IPS-18c (cell line): ENCODE measurements around the gene DLG2.
"Not testable (repeated sequence)": the region's sequence is repeated elsewhere in the genome, so short reads cannot be mapped to it uniquely, and the experiment has no call there.

Experiments used
- H3K4me3 ChIP-seq: 2 replicates; pipeline ENCODE4 v1.7.0; 2013; ENCODE audit warnings: low read depth, mild to moderate bottlenecking, low read length, moderate library complexity; ENCODE audit not compliant: insufficient read depth
- H3K9me3 ChIP-seq: one replicate; pipeline ENCODE4 v1.6.1; 2013; ENCODE audit warnings: mild to moderate bottlenecking, low read length, moderate library complexity; ENCODE audit not compliant: control insufficient read depth, insufficient read depth

DLG2 gene

DNA sequence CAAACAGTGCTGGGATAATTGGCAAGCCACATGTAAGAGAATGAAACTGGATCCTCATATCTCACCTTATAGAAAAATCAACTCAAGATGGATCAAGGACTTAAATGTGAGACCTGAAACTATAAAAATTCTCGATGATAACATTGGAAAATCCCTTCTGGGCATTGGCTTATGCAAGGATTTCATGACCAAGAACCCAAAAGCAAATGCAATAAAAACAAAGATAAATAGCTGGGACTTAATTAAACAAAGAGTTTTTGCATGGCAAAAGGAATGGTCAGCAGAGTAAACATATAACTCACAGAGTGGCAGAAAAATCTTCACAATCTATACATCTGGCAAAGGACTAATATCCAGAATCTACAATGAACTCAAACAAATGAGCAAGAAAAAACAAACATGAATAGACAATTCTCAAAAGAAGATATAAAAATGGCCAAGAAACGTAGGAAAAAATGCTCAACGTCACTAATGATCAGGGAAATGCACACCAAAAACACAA is 639.4 kb downstream of the DLG2 start:
- H3K9me3 ChIP-seq, H3K4me3 ChIP-seq: not testable (repeated sequence)

DNA sequence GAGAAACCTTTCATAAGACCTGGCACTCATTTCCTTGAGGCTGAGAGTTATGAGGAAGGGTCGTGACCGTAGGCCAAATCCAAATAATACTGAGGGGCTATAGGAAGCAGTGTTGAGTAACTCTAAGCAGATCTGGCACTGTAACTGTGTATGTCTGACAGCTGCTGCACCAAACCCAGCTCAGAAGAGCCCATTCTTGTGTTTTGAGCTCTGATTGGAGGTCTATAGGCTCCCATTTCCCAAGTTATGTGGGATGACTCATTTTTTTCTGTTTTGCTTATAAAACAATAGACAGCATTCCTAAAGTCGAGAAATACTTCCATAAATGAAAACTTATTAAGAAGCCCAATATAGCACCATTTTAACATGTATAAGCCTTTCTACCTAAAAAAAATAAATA is 645.8 kb downstream of the DLG2 start:
- H3K9me3 ChIP-seq: no peaks in the 10 kb centered on the region
- no peak overlapping the region for H3K4me3 ChIP-seq

DNA sequence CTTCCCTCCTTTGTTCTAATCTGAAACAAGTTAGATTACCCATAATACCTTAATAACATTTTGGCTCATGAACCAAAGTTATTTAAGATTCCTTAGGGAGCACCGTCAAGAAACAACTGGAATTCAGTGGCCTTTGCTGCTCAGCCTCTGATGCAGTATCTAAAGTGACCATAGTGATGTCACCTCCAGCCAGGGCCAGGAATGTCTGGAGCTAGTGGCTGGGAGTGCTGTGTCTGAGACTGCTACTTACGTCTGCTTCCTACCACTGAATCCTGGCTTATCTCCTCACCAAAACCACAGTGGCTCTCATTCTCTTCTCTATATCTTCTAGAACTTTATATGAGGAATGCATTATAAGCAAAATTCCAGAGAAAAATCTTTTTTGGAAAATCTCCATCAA is 658.0 kb downstream of the DLG2 start:
- no peak overlapping the region for H3K4me3 ChIP-seq
- no peaks in the 10 kb centered on the region for H3K9me3 ChIP-seq

DNA sequence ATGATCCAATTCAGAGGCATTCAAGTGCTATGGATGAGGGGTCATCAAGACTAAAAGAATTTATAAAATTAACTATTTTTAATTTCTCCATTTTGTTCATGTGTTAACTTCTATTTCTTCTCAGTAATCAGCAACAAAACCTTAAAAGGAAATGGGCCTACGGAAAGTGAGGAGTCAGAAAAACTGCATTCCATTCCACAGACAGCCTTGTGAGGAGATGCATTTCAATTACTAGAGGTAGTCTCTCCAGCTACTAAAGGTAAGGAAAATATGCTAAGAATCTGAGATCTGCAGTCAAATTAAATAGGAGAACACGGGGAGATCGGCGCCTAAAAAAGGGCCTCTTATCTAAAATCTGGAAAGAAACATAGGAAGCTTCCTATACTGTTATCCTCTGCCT is 661.7 kb downstream of the DLG2 start:
- no peak overlapping the region for H3K4me3 ChIP-seq
- H3K9me3 ChIP-seq: no peaks in the 10 kb centered on the region

GRCh38 chr11:84963240-84963639 is 663.9 kb downstream of the DLG2 start:
- Histone ChIP-seq H3K4me3 (no peak overlapping the region), H3K9me3 (no peaks in the 10 kb centered on the region)

- H3K9me3 ChIP-seq: no peaks in the 10 kb centered on the region
- no peak overlapping the region for H3K4me3 ChIP-seq
These were observed 665.1 kb downstream of the DLG2 start for GRCh38 chr11:84962018-84962417.

DNA sequence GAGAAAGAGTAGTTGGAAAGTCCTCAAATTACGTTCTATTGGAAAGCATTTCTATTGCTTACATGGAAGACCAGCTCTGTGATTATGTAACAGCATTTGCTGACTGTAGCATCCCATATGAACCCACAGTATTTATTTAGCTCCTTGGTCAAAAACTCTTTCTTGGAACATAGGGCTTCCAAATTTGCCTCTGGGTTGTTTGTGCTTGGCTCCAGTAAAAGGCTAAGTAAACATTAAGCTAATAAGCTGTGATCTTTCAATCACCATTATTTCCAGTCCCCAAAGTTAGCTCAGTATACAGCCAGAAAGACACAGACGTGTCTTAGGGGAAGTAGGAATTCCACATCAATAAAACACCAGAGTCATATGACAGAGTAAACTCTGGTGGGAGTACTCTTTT is 668.8 kb downstream of the DLG2 start:
- no peaks in the 10 kb centered on the region for H3K9me3 ChIP-seq

GRCh38 chr11:84950569-84951270 is 676.4 kb downstream of the DLG2 start:
- Histone ChIP-seq H3K9me3 (no peaks in the 10 kb centered on the region), H3K4me3 (no peak overlapping the region)

More for the DNA sequence above, 668.8 kb downstream of the DLG2 start:
- no peak overlapping the region for H3K4me3 ChIP-seq

GRCh38 chr11:84947970-84948580 is 679.1 kb downstream of the DLG2 start:
- H3K4me3 ChIP-seq: no peak overlapping the region

GRCh38 chr11:84947070-84947469 is 680.1 kb downstream of the DLG2 start:
- Histone ChIP-seq H3K4me3 (no peak overlapping the region), H3K9me3 (no peaks in the 10 kb centered on the region)

More at GRCh38 chr11:84947970-84948580, 679.1 kb downstream of the DLG2 start:
- H3K9me3 ChIP-seq: no peaks in the 10 kb centered on the region

- Histone ChIP-seq H3K9me3 (no peaks in the 10 kb centered on the region), H3K4me3 (no peak overlapping the region)
These were observed 696.3 kb downstream of the DLG2 start for GRCh38 chr11:84930863-84931262.

DNA sequence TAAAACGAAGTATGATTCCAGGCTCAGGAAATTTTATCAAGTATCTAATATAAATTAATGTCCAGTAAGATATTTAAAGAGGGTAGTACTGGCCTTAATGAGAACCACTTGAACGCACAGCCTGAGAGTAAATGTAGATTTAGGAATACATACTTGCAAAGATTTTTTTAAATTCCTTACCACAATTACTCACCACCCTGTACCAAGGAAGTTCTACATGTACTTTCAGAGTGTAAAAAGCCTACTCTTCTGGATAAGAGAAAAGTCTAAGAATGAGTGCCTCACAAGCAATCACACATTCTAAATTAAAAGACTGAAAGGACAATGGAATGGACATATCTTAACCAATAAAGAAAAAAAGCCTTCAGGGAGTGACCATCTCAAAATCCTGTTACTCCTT is 697.4 kb downstream of the DLG2 start:
- Histone ChIP-seq H3K4me3 (no peak overlapping the region), H3K9me3 (no peaks in the 10 kb centered on the region)

DNA sequence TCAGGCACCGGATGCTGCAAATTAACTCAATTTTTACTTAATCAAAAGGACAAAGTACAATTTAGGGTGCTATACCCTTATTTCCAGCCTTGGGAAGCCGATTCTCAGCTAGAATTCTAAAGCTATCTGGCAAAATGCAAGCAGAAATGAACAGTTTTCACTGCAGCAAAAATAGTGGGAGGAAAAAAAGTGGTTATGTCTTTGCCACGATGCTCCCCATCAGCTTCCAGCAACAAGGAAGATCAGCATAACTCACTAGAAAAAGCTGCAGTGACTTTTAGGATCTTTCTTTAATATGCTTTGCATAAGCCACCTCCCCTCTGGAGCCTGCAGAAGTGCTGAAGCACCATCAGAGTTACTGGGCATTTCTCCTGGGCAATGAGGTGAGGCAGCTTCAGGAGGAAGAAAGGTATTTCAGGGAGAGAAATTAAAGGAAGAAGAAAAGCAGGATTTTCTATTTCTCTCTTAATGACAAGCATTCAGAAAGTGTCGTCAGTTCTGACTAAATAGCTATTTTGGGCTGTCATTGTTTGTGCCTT is 702.9 kb downstream of the DLG2 start:
- no peaks in the 10 kb centered on the region for H3K9me3 ChIP-seq
- H3K4me3 ChIP-seq: no peak overlapping the region

DNA sequence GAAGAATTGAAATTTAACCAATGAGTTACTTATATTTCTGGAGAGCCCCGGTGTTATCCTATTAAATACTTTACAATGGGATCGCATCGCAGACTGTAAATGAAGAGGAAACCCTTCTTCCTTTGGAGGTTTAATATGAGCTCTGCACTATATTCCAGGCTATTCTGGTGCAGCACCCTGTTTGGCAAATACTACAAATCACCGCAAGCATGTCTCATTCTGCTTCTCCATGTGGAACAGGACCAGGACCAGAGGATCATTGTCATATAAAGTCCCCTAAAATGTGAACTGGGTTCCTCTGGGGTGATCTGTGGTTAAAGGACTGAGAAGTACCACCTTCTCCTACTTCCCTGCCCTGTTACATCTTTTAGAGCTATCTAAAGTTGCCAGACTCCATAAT is 703.7 kb downstream of the DLG2 start:
- H3K9me3 ChIP-seq: no peaks in the 10 kb centered on the region
- H3K4me3 ChIP-seq: no peak overlapping the region

DNA sequence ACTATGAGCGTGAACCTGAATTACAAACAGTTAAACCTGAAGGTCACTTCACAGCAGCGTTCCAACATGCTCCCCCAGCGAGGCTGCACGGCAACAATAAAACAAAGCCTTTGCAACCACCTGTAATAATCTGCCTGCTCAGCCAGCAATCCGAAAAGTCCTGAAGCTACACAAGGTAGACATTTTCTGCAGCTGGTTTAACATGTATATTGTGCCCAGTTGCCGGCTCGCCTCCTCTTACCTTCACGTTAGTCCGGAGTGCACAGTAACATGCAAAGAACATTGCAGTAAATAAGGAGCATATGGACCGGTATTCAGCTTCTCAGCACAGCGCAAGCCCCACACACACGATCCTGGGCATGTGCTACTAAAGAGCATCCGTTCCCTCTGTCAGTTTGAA is 704.3 kb downstream of the DLG2 start:
- H3K4me3 ChIP-seq: no peak overlapping the region; the same call in 1 of the 2 replicates
- no peaks in the 10 kb centered on the region for H3K9me3 ChIP-seq

DNA sequence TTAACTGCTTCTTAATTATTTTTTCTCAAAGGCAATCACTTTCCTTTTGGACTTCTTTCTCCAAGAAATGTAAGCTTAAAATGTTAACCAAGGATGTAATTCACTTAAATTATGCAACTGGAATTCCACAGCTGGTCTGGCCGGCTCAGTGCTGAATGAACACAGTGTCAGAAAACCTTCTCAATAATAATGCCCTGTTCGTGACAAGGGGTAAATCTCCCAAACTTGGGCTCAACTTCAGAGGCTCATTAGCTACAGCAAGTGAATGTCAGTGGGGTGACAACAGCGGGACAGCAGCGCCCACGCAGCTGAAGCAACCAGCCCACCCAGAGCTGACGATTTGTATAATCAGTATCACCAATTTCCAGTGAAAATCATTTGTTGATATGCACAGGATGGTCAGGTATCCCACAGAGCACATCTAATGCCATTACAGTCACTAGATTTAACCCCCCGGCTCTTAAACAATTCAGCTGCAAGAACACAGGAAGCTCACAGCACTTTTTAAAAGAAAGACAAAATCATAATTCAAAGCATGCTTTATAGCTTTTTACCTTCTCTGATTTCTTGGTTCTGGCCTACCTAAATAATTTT is 704.8 kb downstream of the DLG2 start:
- no peak overlapping the region; the same call in 1 of the 2 replicates for H3K4me3 ChIP-seq
- no peaks in the 10 kb centered on the region for H3K9me3 ChIP-seq

GRCh38 chr11:84914511-84914910 is 712.6 kb downstream of the DLG2 start:
- Histone ChIP-seq H3K4me3 (no peak overlapping the region), H3K9me3 (no peaks in the 10 kb centered on the region)

GRCh38 chr11:84909740-84910139 is 717.4 kb downstream of the DLG2 start:
- no peaks in the 10 kb centered on the region for H3K9me3 ChIP-seq
- H3K4me3 ChIP-seq: no peak overlapping the region
